Retinal pigment epithelial cell (primary cell): Measurements from ENCODE around the gene HBD.

Experiments
- DNase-seq: peaks from one replicate; pipeline ENCODE4 v3.0.0-alpha.2; 2010; ENCODE audit warnings: low read depth
- H3K4me3 ChIP-seq: 2 replicates; pipeline ENCODE4 v1.5.1; 2011; ENCODE audit warnings: mild to moderate bottlenecking, low read length, control low read depth, moderate library complexity
- CTCF ChIP-seq: conservative IDR thresholded peaks from 2 replicates; pipeline ENCODE4 v1.5.1; 2011; ENCODE audit warnings: low read depth, low read length, control low read depth, inconsistent platforms

The HBD gene

GRCh38 chr11:5192738-5193137, 41.5 kb downstream of the HBD start:
- TF ChIP-seq CTCF = no peak
- no peak for DNase-seq
- no peak overlapping the region for H3K4me3 ChIP-seq

- H3K4me3 ChIP-seq = no peak overlapping the region
- TF ChIP-seq CTCF = no peak
- no peak for DNase-seq
Measured at GRCh38 chr11:5188201-5188600, 46.1 kb downstream of the HBD start.
